H1 (cell line): ENCODE measurements around the gene TIMM8B. TPM values are rescaled to one million over a fixed set of nuclear protein-coding genes. Genes with fewer than 3 reads are reported as not detected.

Source experiments
- CTCF ChIA-PET: fragments of 300-600 bp; sonication (Branson Sonifier 250); formaldehyde crosslinking; loops from one replicate; lab custom pipeline; 2021; ENCODE audit not compliant: partially characterized antibody; lab: Charles Lee
- POLR2A ChIA-PET: fragments of 300-600 bp; sonication (Branson Sonifier 250); formaldehyde crosslinking; loops from one replicate; lab custom pipeline; 2021; ENCODE audit warnings: inconsistent platforms; ENCODE audit not compliant: partially characterized antibody; lab: Charles Lee
- DNase-seq, 2 experiments: peaks; one replicate each; pipeline versions ENCODE4 v3.0.0 to v3.0.0-alpha.2; 2010 to 2022; ENCODE audit warnings: low spot score in 2 of 2, low read depth in 1 of 2, mixed read lengths in 1 of 2
- FAIRE-seq: peaks from 2 replicates; lab custom pipeline; 2011; peaks lifted over from hg19 to GRCh38; lab: Jason Lieb, UNC
- H2AFZ ChIP-seq: 2 replicates; pipeline ENCODE4 v1.8.1; 2012; ENCODE audit warnings: low read length, inconsistent platforms
- H2AK5ac ChIP-seq: 2 replicates; pipeline ENCODE4 v1.6.1; 2013; ENCODE audit warnings: low read depth, low read length
- H2BK120ac ChIP-seq: replicated peaks from 2 replicates; pipeline ENCODE3; 2013; ENCODE audit warnings: low read depth, low read length, inconsistent platforms
- H2BK12ac ChIP-seq: 2 replicates; pipeline ENCODE4 v1.6.1; 2013; ENCODE audit warnings: low read depth, low read length
- H2BK15ac ChIP-seq: 2 replicates; pipeline ENCODE4 v1.6.1; 2013; ENCODE audit warnings: low read length
- H2BK20ac ChIP-seq: 2 replicates; pipeline ENCODE4 v1.6.1; 2013; ENCODE audit warnings: low read length
- H2BK5ac ChIP-seq: 2 replicates; pipeline ENCODE4 v1.6.1; 2013; ENCODE audit warnings: low read depth, low read length
- H3K14ac ChIP-seq: 2 replicates; pipeline ENCODE4 v1.6.1; 2013; ENCODE audit warnings: inconsistent platforms; ENCODE audit not compliant: insufficient read length
- H3K18ac ChIP-seq: 2 replicates; pipeline ENCODE4 v1.6.1; 2013; ENCODE audit warnings: low read length; ENCODE audit errors: extremely low read depth
- H3K23ac ChIP-seq: 2 replicates; pipeline ENCODE4 v1.6.1; 2013; ENCODE audit warnings: inconsistent platforms; ENCODE audit not compliant: insufficient read length
- H3K23me2 ChIP-seq: 2 replicates; pipeline ENCODE4 v1.6.1; 2013; ENCODE audit warnings: low read depth, low read length
- H3K27ac ChIP-seq: 2 replicates; pipeline ENCODE4 v1.6.1; 2011; ENCODE audit warnings: low read depth, low read length, inconsistent platforms
- H3K27me3 ChIP-seq, 4 experiments: replicated peaks in 1 of 4; 1 replicate in 1 of 4; 2 replicates in 3 of 4; pipeline versions ENCODE4 v1.6.1 to v1.8.1; 2011 to 2013; ENCODE audit warnings: low read length in 3 of 4, mild to moderate bottlenecking in 3 of 4, inconsistent platforms in 2 of 4, mixed read lengths in 2 of 4, moderate library complexity in 1 of 4; ENCODE audit not compliant: control insufficient read depth in 3 of 4, insufficient read depth in 3 of 4; ENCODE audit errors: extremely low read depth in 1 of 4
- H3K36me3 ChIP-seq, 4 experiments: 2 replicates each; pipeline versions ENCODE4 v1.6.1 to v1.8.1; 2011 to 2013; ENCODE audit warnings: mild to moderate bottlenecking in 4 of 4, low read length in 3 of 4, moderate library complexity in 2 of 4, control low read depth in 1 of 4, inconsistent platforms in 1 of 4; ENCODE audit not compliant: insufficient read depth in 4 of 4, control insufficient read depth in 2 of 4
- H3K4ac ChIP-seq: replicated peaks from 2 replicates; pipeline ENCODE3; 2013; ENCODE audit warnings: low read length, low read depth, mixed read lengths, inconsistent platforms; ENCODE audit not compliant: insufficient read length
- H3K4me1 ChIP-seq, 4 experiments: replicated peaks in 1 of 4; 1 replicate in 1 of 4; 2 replicates in 3 of 4; pipeline versions ENCODE4 v1.6.1 to v1.8.1; 2011 to 2013; ENCODE audit warnings: low read length in 3 of 4, inconsistent platforms in 2 of 4, mixed read lengths in 1 of 4; ENCODE audit not compliant: insufficient read depth in 4 of 4, control insufficient read depth in 3 of 4
- H3K4me2 ChIP-seq, 2 experiments: 2 replicates each; pipeline versions ENCODE4 v1.6.1 to v1.8.1; 2011 to 2013; ENCODE audit warnings: low read depth in 2 of 2, low read length in 2 of 2, control low read depth in 1 of 2, inconsistent platforms in 1 of 2, mild to moderate bottlenecking in 1 of 2; ENCODE audit not compliant: insufficient read depth in 1 of 2
- H3K4me3 ChIP-seq, 4 experiments: fragments of 200-600, 300-600 bp in 1 of 4; sonication (generic), shearing (Covaris generic), sonication (Bioruptor Twin) in 1 of 4; 2 replicates each; pipeline versions ENCODE4 v1.5.1 to v1.8.1; 2011 to 2016; ENCODE audit warnings: low read length in 4 of 4, low read depth in 3 of 4, control low read depth in 2 of 4, inconsistent platforms in 2 of 4, mild to moderate bottlenecking in 2 of 4, mixed read lengths in 1 of 4, moderate library complexity in 1 of 4; ENCODE audit not compliant: insufficient read depth in 2 of 4; ENCODE audit errors: extremely low read depth in 1 of 4
- H3K56ac ChIP-seq: replicated peaks from 2 replicates; pipeline ENCODE3; 2013; ENCODE audit warnings: low read depth, mild to moderate bottlenecking, mixed read lengths, low read length, inconsistent platforms; ENCODE audit not compliant: insufficient read length
- H3K79me1 ChIP-seq: 2 replicates; pipeline ENCODE4 v1.6.1; 2013; ENCODE audit warnings: low read depth, low read length, control low read depth
- H3K79me2 ChIP-seq, 2 experiments: 2 replicates each; pipeline versions ENCODE4 v1.6.1 to v1.8.1; 2012 to 2013; ENCODE audit warnings: low read length in 2 of 2, mild to moderate bottlenecking in 2 of 2, inconsistent platforms in 1 of 2; ENCODE audit not compliant: insufficient read depth in 2 of 2, control insufficient read depth in 1 of 2
- H3K9ac ChIP-seq, 4 experiments: replicated peaks in 1 of 4; 1 replicate in 1 of 4; 2 replicates in 3 of 4; pipeline versions ENCODE4 v1.6.1 to v1.8.1; 2011 to 2013; ENCODE audit warnings: low read depth in 3 of 4, low read length in 3 of 4, control low read depth in 2 of 4, mild to moderate bottlenecking in 2 of 4, moderate library complexity in 2 of 4, inconsistent platforms in 1 of 4; ENCODE audit errors: extremely low read depth in 1 of 4
- H3K9me3 ChIP-seq, 2 experiments: 2 replicates each; pipeline versions ENCODE4 v1.6.1 to v1.8.1; 2012 to 2013; ENCODE audit warnings: mild to moderate bottlenecking in 2 of 2, moderate library complexity in 2 of 2, control low read depth in 1 of 2, inconsistent platforms in 1 of 2, low read depth in 1 of 2, low read length in 1 of 2, mixed read lengths in 1 of 2; ENCODE audit not compliant: insufficient read depth in 2 of 2
- H4K20me1 ChIP-seq, 2 experiments: replicated peaks in 1 of 2; 2 replicates each; pipeline versions ENCODE3 to v1.8.1; 2011 to 2013; ENCODE audit warnings: inconsistent platforms in 2 of 2, low read length in 2 of 2, mild to moderate bottlenecking in 1 of 2; ENCODE audit not compliant: insufficient read depth in 2 of 2, control insufficient read depth in 1 of 2
- H4K5ac ChIP-seq: 2 replicates; pipeline ENCODE4 v1.6.1; 2013; ENCODE audit warnings: low read length, low read depth, mixed read lengths, inconsistent platforms; ENCODE audit not compliant: insufficient read length
- H4K8ac ChIP-seq: 2 replicates; pipeline ENCODE4 v1.8.0; 2013; ENCODE audit warnings: mild to moderate bottlenecking, moderate library complexity, low read length, inconsistent platforms; ENCODE audit not compliant: insufficient read depth; ENCODE audit errors: extremely low read depth
- H4K91ac ChIP-seq: replicated peaks from 2 replicates; pipeline ENCODE3; 2013; ENCODE audit warnings: low read length, mixed read lengths, inconsistent platforms; ENCODE audit not compliant: insufficient read length
- BCL11A ChIP-seq, 2 experiments: IDR thresholded peaks; one replicate each; pipeline ENCODE4 v1.6.1; 2011; ENCODE audit warnings: low read depth in 2 of 2, low read length in 2 of 2, mild to moderate bottlenecking in 2 of 2
- CBX5 ChIP-seq: fragments of 300-800, 300-1000 bp; sonication (generic); IDR thresholded peaks from 2 replicates; pipeline ENCODE4 v1.7.1; 2016; ENCODE audit warnings: antibody characterized with exemption, low read length, low read depth
- EZH2 ChIP-seq: fragments of 200-600 bp; sonication (generic); IDR thresholded peaks from 2 replicates; pipeline ENCODE4 v1.7.1; 2012; ENCODE audit warnings: low read depth, mild to moderate bottlenecking, moderate library complexity, low read length, inconsistent platforms; ENCODE audit not compliant: severe bottlenecking
- NRF1 ChIP-seq: IDR thresholded peaks from 2 replicates; pipeline ENCODE4 v1.6.1; 2011; ENCODE audit warnings: mild to moderate bottlenecking, low read depth, low read length, improper control_type of control experiment
- RNF2 ChIP-seq: fragments of 200-900, 300-1000 bp; sonication (generic); IDR thresholded peaks from 2 replicates; pipeline ENCODE4 v1.7.1; 2016; ENCODE audit warnings: borderline replicate concordance, low read depth, mild to moderate bottlenecking, antibody characterized with exemption, low read length; ENCODE audit not compliant: poor library complexity, severe bottlenecking; ENCODE audit errors: missing control alignments
- SRF ChIP-seq: IDR thresholded peaks from 2 replicates; pipeline ENCODE4 v1.6.1; 2011; ENCODE audit warnings: mild to moderate bottlenecking, low read depth, low read length, moderate library complexity
- SUZ12 ChIP-seq: fragments of 200-600 bp; sonication (generic); IDR thresholded peaks from 2 replicates; pipeline ENCODE4 v1.6.1; 2012; ENCODE audit warnings: mild to moderate bottlenecking, inconsistent platforms, low read length, moderate library complexity, mixed read lengths
- WGBS, 2 experiments: shearing (Covaris generic) in 1 of 2; methylation state at CpG; one replicate each; pipeline versions ENCODE4 v1.1.6 to v1.1.7; 2013 to 2015; ENCODE audit warnings: low lambda C conversion rate in 2 of 2, mixed read lengths in 2 of 2, inconsistent platforms in 1 of 2, low coverage in 1 of 2, missing lambda C conversion rate in 1 of 2; ENCODE audit not compliant: insufficient replicate concordance in 2 of 2, insufficient coverage in 1 of 2, insufficient read length in 1 of 2; ENCODE audit errors: extremely low coverage in 1 of 2, missing lambda C conversion rate in 1 of 2; 5-methylcytosine and 5-hydroxymethylcytosine counted together
- polyA plus RNA-seq, 7 experiments: library from polyadenylated mRNA; depleted of rRNA in 3 of 7; stranded (reverse) in 5 of 7; unstranded in 2 of 7; fragments of >200 nt in 5 of 7; fragments of 200-250 nt in 2 of 7; gene quantifications; 1 replicate in 5 of 7; 2 replicates in 1 of 7; 4 replicates in 1 of 7; pipeline versions ENCODE4 v1.2.1 to v1.2.3, GENCODE V29; 2011 to 2013; ENCODE audit warnings: missing spikeins in 2 of 7, mixed read lengths in 2 of 7
- total RNA-seq: library from RNA; stranded (reverse); fragmentation: NEBNext Ultra II Directional; extraction: Animal tissue kit (Norgen Biotek cat#: 25700); gene quantifications from 2 replicates; pipeline ENCODE4 v1.2.1, GENCODE V29; 2021

Gene TIMM8B
- total and polyA plus RNA-seq, 2 of the 8 experiments (the other 6 are each of a cell fraction or from before 2014, with no cell fraction given), result 93.7 to 143 TPM

DNA sequence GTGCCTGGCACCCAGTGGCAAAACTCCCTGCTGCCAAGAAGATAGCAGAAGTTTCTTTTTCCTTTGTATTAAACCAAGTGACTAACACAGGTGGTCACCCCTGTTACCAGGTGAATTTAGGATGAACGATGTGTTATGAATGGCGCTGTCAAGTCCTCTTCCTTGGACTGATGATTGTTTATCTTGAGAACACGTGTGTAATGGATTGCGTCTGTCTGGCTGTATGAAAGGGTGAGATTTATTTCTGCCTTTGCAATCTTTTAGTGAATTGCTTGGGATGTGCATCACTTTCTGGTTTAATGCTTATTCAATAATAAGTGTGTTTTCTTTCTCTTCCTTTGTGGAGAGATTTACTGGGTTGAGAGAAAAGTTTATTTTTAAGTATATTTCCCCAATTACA lies 36.6 kb upstream of the TIMM8B start:
- H3K4me3 ChIP-seq, result no peak overlapping the region
- POLR2A ChIA-PET, result no interaction called here
- no peak for TF ChIP-seq RNF2
- no peak for TF ChIP-seq NRF1
- TF ChIP-seq CBX5, result no peak
- no peak for TF ChIP-seq SRF
- no peak for TF ChIP-seq EZH2
- no peak for TF ChIP-seq BCL11A (IDR thresholded peaks at IDR 0.05; ENCODE audit: low read depth in 2 of 2, low read length in 2 of 2)
- no peak for TF ChIP-seq SUZ12

More for the DNA sequence above, 36.6 kb upstream of the TIMM8B start:
- no peak overlapping the region for H2BK120ac ChIP-seq
- H2AFZ ChIP-seq, result no peak overlapping the region
- no peaks in the 10 kb centered on the region for H3K79me1 ChIP-seq
- no peak overlapping the region for H3K14ac ChIP-seq
- no peaks in the 10 kb centered on the region; the same call in 1 of the 2 replicates for H3K23me2 ChIP-seq
- no peak overlapping the region for H2AK5ac ChIP-seq
- no peaks in the 10 kb centered on the region for H3K36me3 ChIP-seq
- no peaks in the 10 kb centered on the region for H3K4me1 ChIP-seq
- H3K27me3 ChIP-seq, result no peaks in the 10 kb centered on the region
- no peak overlapping the region for H2BK20ac ChIP-seq
- H2BK15ac ChIP-seq, result no peak overlapping the region
- H3K27ac ChIP-seq, result no peak overlapping the region
- no peak overlapping the region for H4K8ac ChIP-seq
- no peaks in the 10 kb centered on the region for H4K20me1 ChIP-seq
- whole genome bisulfite sequencing, 2 experiments, result 94% methylated on average over 4 of the region's 4 CpGs; no CpG with 5 or more reads in 1 of the 2 experiments
- no peak overlapping the region for H4K5ac ChIP-seq
- no peak for DNase-seq
- H2BK5ac ChIP-seq, result no peak overlapping the region
- H3K23ac ChIP-seq, result no peak overlapping the region
- no peak for FAIRE-seq
- no peak overlapping the region for H3K4ac ChIP-seq
- H2BK12ac ChIP-seq, result no peak overlapping the region
- H3K18ac ChIP-seq, result no peak overlapping the region
- no peak overlapping the region for H4K91ac ChIP-seq
- CTCF ChIA-PET, result interaction anchor here (0.5 to 2.1 kb wide), 4 partner anchors 10 to 396 kb away, joined by 3 to 20 read pairs (median 4); no protein-coding TSS in a partner anchor
- no peak overlapping the region for H3K9ac ChIP-seq
- no peaks in the 10 kb centered on the region for H3K79me2 ChIP-seq
- H3K4me2 ChIP-seq, result no peak overlapping the region
- H3K9me3 ChIP-seq, result no peaks in the 10 kb centered on the region
- no peak overlapping the region for H3K56ac ChIP-seq
